ENCODE measurements around the gene RFTN1.

- TF ChIP-seq POLR2A (IDR thresholded peaks at IDR 0.05), result no peak
- TF ChIP-seq, protein P1, sequence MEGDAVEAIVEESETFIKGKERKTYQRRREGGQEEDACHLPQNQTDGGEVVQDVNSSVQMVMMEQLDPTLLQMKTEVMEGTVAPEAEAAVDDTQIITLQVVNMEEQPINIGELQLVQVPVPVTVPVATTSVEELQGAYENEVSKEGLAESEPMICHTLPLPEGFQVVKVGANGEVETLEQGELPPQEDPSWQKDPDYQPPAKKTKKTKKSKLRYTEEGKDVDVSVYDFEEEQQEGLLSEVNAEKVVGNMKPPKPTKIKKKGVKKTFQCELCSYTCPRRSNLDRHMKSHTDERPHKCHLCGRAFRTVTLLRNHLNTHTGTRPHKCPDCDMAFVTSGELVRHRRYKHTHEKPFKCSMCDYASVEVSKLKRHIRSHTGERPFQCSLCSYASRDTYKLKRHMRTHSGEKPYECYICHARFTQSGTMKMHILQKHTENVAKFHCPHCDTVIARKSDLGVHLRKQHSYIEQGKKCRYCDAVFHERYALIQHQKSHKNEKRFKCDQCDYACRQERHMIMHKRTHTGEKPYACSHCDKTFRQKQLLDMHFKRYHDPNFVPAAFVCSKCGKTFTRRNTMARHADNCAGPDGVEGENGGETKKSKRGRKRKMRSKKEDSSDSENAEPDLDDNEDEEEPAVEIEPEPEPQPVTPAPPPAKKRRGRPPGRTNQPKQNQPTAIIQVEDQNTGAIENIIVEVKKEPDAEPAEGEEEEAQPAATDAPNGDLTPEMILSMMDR (IDR thresholded peaks at IDR 0.05), result no peak
Observed at GRCh38 chr3:16500093-16500492, 13.4 kb downstream of the RFTN1 start.
